NCI-H2107 treated with DMSO at 0.1 percent for 48 hours (cell line): ENCODE measurements around the gene NPTXR.

Experiments used
- DNase-seq: peaks from one replicate; lab custom pipeline; 2025; ENCODE audit not compliant: unreplicated experiment; lab: John Stamatoyannopoulos, UW

Gene NPTXR

GRCh38 chr22:38843657-38844314 lies at the start of gene NPTXR:
TSS of gene NPTXR (minus strand) at chr22:38844028.
- no peak for DNase-seq

DNA sequence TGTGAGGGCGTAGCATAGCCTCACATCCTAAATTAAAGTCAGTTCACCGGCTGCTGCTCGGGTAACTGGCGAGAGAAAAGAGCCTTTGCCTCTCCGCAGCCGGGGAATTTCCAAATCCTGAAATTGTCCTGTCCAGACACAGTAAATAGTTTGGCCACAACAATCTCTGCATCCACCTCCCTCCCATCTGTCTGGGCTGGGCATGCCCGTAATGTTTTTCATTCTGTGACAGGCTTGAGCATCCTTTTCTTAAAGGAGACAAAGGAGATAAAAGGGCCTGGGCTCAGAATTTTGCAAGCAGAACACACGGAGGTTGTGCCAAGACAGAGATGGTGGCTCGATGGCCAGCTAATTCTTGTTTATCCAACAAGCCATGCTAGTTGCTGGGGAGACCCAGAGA lies 47.4 kb upstream of the NPTXR start:
- no peak for DNase-seq

GRCh38 chr22:38890377-38890776 lies 46.5 kb upstream of the NPTXR start:
- DNase-seq: no peak

- DNase-seq: no peak
Measured at GRCh38 chr22:38886333-38886732, 42.5 kb upstream of the NPTXR start.

GRCh38 chr22:38882972-38883622 lies 39.3 kb upstream of the NPTXR start:
- no peak for DNase-seq

- no peak for DNase-seq
Measured at GRCh38 chr22:38881997-38882879, 38.4 kb upstream of the NPTXR start.

DNA sequence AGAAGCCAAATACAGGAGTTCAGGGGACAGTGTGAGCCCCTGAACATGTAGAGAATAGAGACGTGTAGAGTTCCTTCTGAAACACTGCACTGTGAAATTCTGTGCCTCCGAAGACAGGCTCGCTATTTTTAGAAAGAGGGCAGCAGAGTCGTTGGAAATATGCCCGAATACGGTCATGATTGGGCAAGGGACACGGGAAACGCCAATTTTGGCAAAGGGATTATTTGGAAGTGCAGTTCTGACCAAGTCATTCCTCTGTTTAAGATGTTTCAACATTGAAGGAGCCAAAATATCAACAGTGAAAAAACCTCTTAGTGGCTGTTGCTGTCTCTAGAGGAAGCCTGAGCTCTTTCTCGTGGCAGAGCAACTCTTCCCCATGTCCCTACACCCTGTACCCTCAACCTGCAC lies 37.6 kb upstream of the NPTXR start:
- DNase-seq: no peak

- DNase-seq: no peak
Measured at GRCh38 chr22:38879961-38880360, 36.1 kb upstream of the NPTXR start.

DNA sequence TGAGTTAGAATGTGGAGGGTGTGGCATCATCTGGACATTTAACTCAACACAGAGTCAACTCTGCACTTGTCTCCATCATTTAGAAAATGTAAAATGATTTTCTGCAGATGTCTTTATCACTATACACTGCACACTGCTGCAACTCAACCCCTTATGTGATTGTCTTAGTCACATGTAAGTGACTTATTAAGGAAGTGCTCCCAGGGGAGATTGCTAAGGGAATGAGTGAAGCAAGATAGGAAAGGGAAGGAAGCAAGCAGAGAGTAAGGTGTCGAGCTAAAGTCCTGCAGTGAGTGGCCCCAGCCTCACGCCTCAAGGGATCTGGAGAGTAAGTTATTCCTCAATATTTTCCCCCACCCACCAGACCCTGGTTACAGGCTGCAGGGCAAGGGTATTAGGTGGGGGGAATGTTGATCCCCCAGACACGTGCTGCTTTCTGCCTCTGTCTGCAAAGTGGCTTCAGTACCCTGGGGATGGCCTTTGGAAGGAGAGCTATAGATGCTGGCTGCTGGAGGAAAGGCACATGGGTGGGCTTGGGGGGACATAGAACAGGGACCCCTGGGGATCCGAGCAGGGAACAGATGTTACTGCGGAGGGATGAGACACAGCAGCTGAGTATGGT lies 35.4 kb upstream of the NPTXR start:
- no peak for DNase-seq

GRCh38 chr22:38878001-38878400 lies 34.2 kb upstream of the NPTXR start:
- DNase-seq: no peak

- DNase-seq: no peak
Measured at GRCh38 chr22:38874529-38875222, 30.8 kb upstream of the NPTXR start.

DNA sequence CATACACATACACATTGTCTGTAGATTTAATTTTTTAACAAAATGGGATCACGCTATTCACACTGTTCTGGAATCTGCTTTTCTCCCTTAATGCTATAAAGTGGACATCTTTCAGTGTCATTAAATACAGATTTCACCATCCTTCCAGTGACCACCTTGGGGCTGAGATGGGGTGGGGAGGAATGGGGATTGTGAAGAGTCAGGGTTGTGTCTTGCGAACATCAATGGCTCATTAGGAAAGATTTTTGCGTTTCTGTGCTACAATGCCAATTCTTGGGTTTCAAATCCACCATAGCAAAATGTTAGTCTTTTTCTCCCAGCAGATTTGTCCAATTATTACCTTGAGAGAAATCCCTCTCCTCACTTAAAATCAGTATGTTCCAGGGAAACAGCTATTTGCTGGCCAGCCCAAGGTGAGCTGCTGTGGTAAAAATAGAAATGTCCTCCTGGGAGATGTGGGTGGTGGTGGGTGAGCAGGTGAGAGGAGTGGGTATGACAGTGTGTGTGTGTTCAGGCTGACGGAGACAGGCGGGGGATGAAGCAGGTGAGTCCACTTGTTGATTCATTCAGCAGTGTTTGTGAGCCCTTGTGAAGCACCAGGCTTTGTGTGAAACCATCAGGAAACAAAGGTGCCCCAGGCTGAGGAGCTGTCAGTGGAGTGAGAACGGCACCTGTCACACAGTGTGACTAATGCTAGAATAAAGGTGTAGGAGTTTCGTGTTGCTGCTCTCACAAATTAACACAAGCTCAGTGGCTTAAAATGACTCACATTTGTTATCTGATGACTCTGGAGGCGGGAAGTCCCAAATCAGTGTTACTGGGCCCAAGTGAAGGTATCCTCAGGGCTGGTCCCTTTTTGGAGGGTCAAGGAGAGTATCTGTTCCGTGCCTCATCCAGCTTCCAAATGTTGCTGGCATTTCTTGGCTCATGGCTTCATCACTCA lies 29.9 kb upstream of the NPTXR start:
- peak; percentile 88 for DNase-seq

GRCh38 chr22:38872831-38873248 lies 29.0 kb upstream of the NPTXR start:
- no peak for DNase-seq

- peak; percentile 74 for DNase-seq
Measured at GRCh38 chr22:38872172-38872830, 28.5 kb upstream of the NPTXR start, which contains the start of gene CBX6. TSS of gene CBX6 (minus strand) at chr22:38872216. CDS start at chr22:38872190, 26 bp downstream.

DNA sequence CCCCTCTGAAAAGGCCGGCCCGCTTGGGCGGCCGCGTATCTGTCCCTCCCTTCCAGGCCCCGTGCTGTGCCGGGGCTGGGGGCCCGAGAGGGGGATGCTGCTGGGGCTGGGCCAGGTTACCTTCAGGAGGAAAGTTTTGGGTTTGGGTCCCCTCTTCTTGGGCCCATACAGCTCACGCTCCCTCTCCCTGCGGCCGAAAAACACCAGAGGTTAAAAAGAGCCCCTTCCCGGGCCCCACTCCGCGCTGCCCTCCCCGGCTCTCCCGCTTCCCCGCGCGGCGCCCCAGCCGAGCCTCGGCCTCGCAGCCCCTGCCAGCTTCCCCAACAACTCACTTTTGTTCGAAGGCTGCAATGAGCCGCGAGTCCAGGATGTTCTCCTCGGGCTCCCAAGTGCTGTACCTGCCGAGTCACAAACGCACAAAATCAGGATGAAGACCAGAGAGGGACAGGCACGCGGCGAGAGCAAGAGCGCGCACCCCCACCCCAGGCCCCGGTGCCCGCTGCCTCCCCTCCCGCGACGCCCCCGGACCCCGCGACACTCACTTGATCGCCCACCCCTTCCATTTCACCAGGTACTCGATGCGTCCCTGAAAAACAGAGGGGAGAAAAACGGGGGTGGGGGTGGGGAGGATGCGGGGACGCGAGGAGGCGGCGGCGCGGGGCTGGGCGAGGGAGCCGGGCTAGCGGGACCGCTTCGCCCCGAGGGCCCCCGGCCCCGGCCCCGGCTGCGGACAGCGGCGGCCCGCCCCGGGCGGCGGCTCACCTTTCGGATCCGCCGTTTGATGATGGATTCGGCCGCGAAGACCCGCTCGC lies 27.7 kb upstream of the NPTXR start:
- no peak for DNase-seq

DNA sequence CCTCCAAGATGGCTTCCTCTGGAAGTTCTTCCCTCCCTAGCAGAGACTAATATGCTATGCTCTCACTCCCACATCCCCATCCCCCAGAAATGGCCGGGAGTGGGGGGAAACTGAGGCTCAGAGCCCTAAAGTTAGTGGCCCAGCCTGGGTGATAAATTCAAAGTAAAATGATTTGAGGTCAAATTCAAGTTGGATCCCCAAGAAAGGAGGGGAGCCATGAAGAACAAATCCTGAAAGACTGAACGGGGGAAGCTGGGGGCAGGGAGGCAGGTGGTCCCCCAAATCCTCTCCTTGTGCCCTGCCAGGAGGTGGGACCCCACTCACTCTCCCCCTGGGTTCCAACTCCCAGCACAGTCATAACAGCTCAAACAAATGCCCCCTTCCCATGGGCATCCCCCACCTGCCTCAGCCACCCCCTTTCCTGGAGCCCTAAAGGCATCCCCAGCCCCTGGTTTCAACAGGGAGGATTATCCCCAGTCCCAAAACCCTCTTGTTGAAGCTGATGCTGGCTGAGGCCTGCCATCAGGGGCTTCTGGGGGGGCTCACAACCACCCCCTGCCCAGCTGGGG lies 27.0 kb upstream of the NPTXR start:
- DNase-seq: no peak

DNA sequence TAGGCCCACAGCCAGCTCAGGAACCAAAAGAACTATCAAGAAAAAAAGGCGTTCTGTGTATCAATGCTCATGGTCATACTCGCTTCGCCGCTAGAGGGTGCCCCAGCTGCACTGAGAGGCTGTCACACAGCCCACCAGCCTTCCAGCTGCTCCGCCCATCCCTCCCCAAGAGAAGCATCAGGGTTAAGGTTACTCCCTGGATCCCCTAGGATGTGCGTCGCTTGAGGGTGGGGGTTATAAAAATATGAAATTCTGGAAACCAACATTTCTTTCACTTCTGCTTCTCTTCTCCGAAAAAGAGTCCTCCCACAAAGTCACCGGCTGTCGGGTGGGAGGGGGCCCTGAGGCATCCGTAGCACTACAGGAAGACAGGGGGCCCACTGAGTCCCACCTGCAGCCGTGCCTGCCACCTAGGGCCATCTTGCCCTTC lies 26.5 kb upstream of the NPTXR start:
- DNase-seq: peak; percentile 29

DNA sequence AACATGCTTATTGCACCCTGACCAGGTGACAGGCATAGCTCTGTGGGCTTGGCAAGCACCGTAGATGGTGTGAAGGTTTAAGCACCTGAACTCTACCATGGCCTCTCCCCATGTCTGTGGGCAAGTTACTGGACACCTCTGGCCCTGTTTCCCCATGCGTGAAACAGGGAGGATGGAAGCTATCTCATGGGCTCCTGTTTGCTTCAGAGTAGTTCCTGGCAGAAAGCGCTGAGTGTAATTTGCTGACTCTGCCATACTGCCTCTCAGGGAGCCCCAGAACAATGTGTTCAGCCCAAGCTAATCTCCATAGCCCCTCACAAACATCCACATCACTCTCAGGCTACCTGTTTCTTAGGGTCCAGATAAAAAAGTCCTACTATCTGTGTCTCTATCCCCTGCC lies 25.8 kb upstream of the NPTXR start:
- DNase-seq: no peak
